Chondrocyte (in vitro differentiated cells): ENCODE measurements around the gene HKDC1. TPM values are rescaled to one million over a fixed set of nuclear protein-coding genes. Genes with fewer than 3 reads are reported as not detected.
"Not testable (repeated sequence)": the region's sequence is repeated elsewhere in the genome, so short reads cannot be mapped to it uniquely, and the experiment has no call there.

Source experiments
- DNase-seq: peaks from one replicate; pipeline ENCODE4 v3.0.0; 2021; ENCODE audit warnings: mixed read lengths, low spot score
- H3K27ac Mint-ChIP-seq: one replicate; pipeline ENCODE4 v1.8.0; 2021; ENCODE audit warnings: mild to moderate bottlenecking, moderate library complexity, mixed read lengths; ENCODE audit not compliant: unreplicated experiment
- H3K27me3 Mint-ChIP-seq: 2 replicates; pipeline ENCODE4 v1.8.0; 2021; ENCODE audit warnings: low read depth, mixed read lengths
- H3K36me3 Mint-ChIP-seq: 2 replicates; pipeline ENCODE4 v1.8.0; 2021; ENCODE audit warnings: low read depth, mixed read lengths
- H3K4me1 Mint-ChIP-seq: 2 replicates; pipeline ENCODE4 v1.8.0; 2021; ENCODE audit warnings: low read depth, mild to moderate bottlenecking, mixed read lengths
- H3K4me3 Mint-ChIP-seq: one replicate; pipeline ENCODE4 v1.8.0; 2021; ENCODE audit warnings: mild to moderate bottlenecking, moderate library complexity, mixed read lengths; ENCODE audit not compliant: unreplicated experiment
- H3K9me3 Mint-ChIP-seq: 2 replicates; pipeline ENCODE4 v1.8.0; 2021; ENCODE audit warnings: low read depth, mixed read lengths
- CTCF ChIP-seq: fragments of 200-600 bp; sonication (generic); IDR thresholded peaks from 2 replicates; pipeline ENCODE4 v1.5.0; 2021; ENCODE audit warnings: antibody characterized with exemption, mild to moderate bottlenecking, moderate library complexity
- long read RNA-seq: library from polyadenylated mRNA; stranded (forward); transcript quantifications from one replicate; pipeline ENCODE4 v2.0.0, GENCODE V29; 2021
- total RNA-seq: library from RNA; stranded (reverse); gene quantifications from 3 replicates; pipeline ENCODE4 v1.2.1, GENCODE V29; 2021

HKDC1 gene
- total RNA-seq, result 0.24 to 4.0 TPM (median 3.8 TPM) in 3 replicates
- long read RNA-seq, transcript HKDC1-201 (18 exons, 3,689 nt), result major isoform, 8 of 13 reads
- long read RNA-seq, partial matches to known transcripts, result 3 of 13 reads
- long read RNA-seq, other reads (novel, unspliced or antisense), result 2 of 13 reads

GRCh38 chr10:69220041-69220451, at the start of gene HKDC1:
HKDC1 (plus strand) TSS chr10:69220332; CDS start chr10:69220436, 104 bp downstream.
- peaks cover 36% of the 10 kb centered on the region for H3K4me1 Mint-ChIP-seq
- H3K9me3 Mint-ChIP-seq, result no peaks in the 10 kb centered on the region
- H3K4me3 Mint-ChIP-seq, result peak within 1 kb of the TSS; percentile 46
- peak within 1 kb of the TSS; percentile 75 for H3K27ac Mint-ChIP-seq
- H3K27me3 Mint-ChIP-seq, result no peaks in the 10 kb centered on the region
- no peak for DNase-seq
- H3K36me3 Mint-ChIP-seq, result no peaks in the 10 kb centered on the region
- no peak for TF ChIP-seq CTCF

- DNase-seq, result no peak
- Mint-ChIP-seq H3K27ac (no peak overlapping the region), H3K36me3 (peaks cover 19% of the 10 kb centered on the region)
Measured at GRCh38 chr10:69172241-69172982, 47.7 kb upstream of the HKDC1 start.

GRCh38 chr10:69175326-69175725, 44.8 kb upstream of the HKDC1 start:
- not testable (repeated sequence) for DNase-seq, H3K4me3 Mint-ChIP-seq, H3K9me3 Mint-ChIP-seq, H3K27me3 Mint-ChIP-seq, H3K27ac Mint-ChIP-seq
- peaks cover 10% of the 10 kb centered on the region for H3K36me3 Mint-ChIP-seq
- H3K4me1 Mint-ChIP-seq, result peaks cover 11% of the 10 kb centered on the region

More at GRCh38 chr10:69172241-69172982, 47.7 kb upstream of the HKDC1 start:
- TF ChIP-seq CTCF, result no peak
- H3K27me3 Mint-ChIP-seq, result no peaks in the 10 kb centered on the region
- H3K4me1 Mint-ChIP-seq, result no peaks in the 10 kb centered on the region
- no peaks in the 10 kb centered on the region for H3K9me3 Mint-ChIP-seq
- H3K4me3 Mint-ChIP-seq, result no peak overlapping the region

GRCh38 chr10:69176823-69177222, 43.3 kb upstream of the HKDC1 start:
- Mint-ChIP-seq H3K36me3 (peaks cover 3% of the 10 kb centered on the region), H3K9me3 (no peaks in the 10 kb centered on the region), H3K4me3 (no peak overlapping the region), H3K27me3 (no peaks in the 10 kb centered on the region), H3K27ac (no peak overlapping the region), H3K4me1 (peaks cover 24% of the 10 kb centered on the region)
- no peak for DNase-seq
- no peak for TF ChIP-seq CTCF

- Mint-ChIP-seq H3K27me3 (no peaks in the 10 kb centered on the region), H3K4me1 (peaks cover 32% of the 10 kb centered on the region), H3K9me3 (no peaks in the 10 kb centered on the region), H3K36me3 (peaks cover 4% of the 10 kb centered on the region), H3K4me3 (peak overlapping the region; percentile 95), H3K27ac (peak overlapping the region; percentile 100)
- no peak for TF ChIP-seq CTCF
- DNase-seq, result no peak
Measured at GRCh38 chr10:69179089-69179742, 40.9 kb upstream of the HKDC1 start.
